RWPE2 (cell line): Measurements from ENCODE around the gene CHGA.

Experiments
- ATAC-seq: fragments of 200-7000 bp; cut with Tn5 transposase; 3 replicates; pipeline ENCODE4 v1.9.1; 2021; ENCODE audit warnings: low read depth
- DNase-seq: peaks from one replicate; pipeline ENCODE4 v3.0.0-alpha.2; 2020; ENCODE audit warnings: low spot score
- H3K27ac ChIP-seq: fragments of 450-650 bp; 2 replicates; pipeline ENCODE4 v1.5.1; 2017; ENCODE audit warnings: mild to moderate bottlenecking; ENCODE audit not compliant: poor library complexity, severe bottlenecking
- H3K27me3 ChIP-seq: fragments of 250-450 bp; sonication (Bioruptor Pico); 2 replicates; pipeline ENCODE4 v1.5.1; 2021; ENCODE audit warnings: mild to moderate bottlenecking, moderate library complexity; ENCODE audit not compliant: insufficient read depth, poor library complexity, severe bottlenecking
- H3K36me3 ChIP-seq: fragments of 250-450 bp; sonication (Bioruptor Pico); 2 replicates; pipeline ENCODE4 v1.5.1; 2020; ENCODE audit warnings: low read depth, mild to moderate bottlenecking, moderate library complexity
- H3K4me1 ChIP-seq: fragments of 250-450 bp; sonication (Bioruptor Pico); 2 replicates; pipeline ENCODE4 v1.5.1; 2021; ENCODE audit warnings: mild to moderate bottlenecking, moderate library complexity; ENCODE audit not compliant: insufficient read depth, poor library complexity, severe bottlenecking
- H3K4me3 ChIP-seq: fragments of 250-450 bp; sonication (Bioruptor Pico); 2 replicates; pipeline ENCODE4 v1.5.1; 2021; ENCODE audit warnings: mild to moderate bottlenecking, moderate library complexity; ENCODE audit not compliant: severe bottlenecking
- H3K9me3 ChIP-seq: fragments of 250-450 bp; sonication (Bioruptor Pico); 2 replicates; pipeline ENCODE4 v1.5.1; 2021; ENCODE audit warnings: mild to moderate bottlenecking, moderate library complexity; ENCODE audit not compliant: severe bottlenecking
- TF ChIP-seq, protein P1 (sequence below): fragments of 450-650 bp; IDR thresholded peaks from one replicate; pipeline ENCODE4 v1.5.1; 2017; ENCODE audit warnings: mild to moderate bottlenecking, moderate library complexity; ENCODE audit not compliant: poor library complexity, severe bottlenecking

CHGA gene

DNA sequence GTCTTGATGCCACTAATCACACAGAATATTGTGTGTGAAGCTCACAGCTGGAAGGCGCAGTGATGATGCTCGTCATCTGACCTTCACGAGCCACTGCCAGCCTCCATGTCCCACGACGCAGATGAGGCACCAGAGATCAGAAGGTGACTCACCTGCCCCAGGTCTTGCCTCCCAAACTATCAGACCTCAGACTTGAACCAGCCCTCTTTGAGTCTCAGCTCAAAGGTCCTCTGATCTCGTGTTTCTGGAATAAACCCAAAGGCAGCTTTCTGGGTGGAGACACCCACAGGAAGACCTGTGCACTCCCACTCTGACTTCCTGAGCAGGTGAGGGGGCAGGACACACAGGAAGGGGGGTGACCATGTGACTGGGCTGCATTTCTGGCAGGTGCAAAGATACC, 19.6 kb upstream of the CHGA start:
- Histone ChIP-seq H3K4me1 (no peaks in the 10 kb centered on the region), H3K36me3 (no peaks in the 10 kb centered on the region), H3K27me3 (peaks cover 26% of the 10 kb centered on the region), H3K9me3 (no peaks in the 10 kb centered on the region), H3K4me3 (no peak overlapping the region), H3K27ac (no peak overlapping the region)
- DNase-seq (no peak), ATAC-seq (no peak)
- TF ChIP-seq, protein P1, sequence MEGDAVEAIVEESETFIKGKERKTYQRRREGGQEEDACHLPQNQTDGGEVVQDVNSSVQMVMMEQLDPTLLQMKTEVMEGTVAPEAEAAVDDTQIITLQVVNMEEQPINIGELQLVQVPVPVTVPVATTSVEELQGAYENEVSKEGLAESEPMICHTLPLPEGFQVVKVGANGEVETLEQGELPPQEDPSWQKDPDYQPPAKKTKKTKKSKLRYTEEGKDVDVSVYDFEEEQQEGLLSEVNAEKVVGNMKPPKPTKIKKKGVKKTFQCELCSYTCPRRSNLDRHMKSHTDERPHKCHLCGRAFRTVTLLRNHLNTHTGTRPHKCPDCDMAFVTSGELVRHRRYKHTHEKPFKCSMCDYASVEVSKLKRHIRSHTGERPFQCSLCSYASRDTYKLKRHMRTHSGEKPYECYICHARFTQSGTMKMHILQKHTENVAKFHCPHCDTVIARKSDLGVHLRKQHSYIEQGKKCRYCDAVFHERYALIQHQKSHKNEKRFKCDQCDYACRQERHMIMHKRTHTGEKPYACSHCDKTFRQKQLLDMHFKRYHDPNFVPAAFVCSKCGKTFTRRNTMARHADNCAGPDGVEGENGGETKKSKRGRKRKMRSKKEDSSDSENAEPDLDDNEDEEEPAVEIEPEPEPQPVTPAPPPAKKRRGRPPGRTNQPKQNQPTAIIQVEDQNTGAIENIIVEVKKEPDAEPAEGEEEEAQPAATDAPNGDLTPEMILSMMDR: no peak

GRCh38 chr14:92905667-92906066, 17.3 kb upstream of the CHGA start:
- H3K9me3 ChIP-seq: no peaks in the 10 kb centered on the region
- H3K27ac ChIP-seq: no peak overlapping the region
- TF ChIP-seq, protein P1: no peak
- H3K36me3 ChIP-seq: no peaks in the 10 kb centered on the region
- no peak for ATAC-seq
- no peak overlapping the region for H3K4me3 ChIP-seq
- H3K4me1 ChIP-seq: no peaks in the 10 kb centered on the region
- H3K27me3 ChIP-seq: peaks cover 26% of the 10 kb centered on the region
- no peak for DNase-seq

GRCh38 chr14:92906420-92906819, 16.5 kb upstream of the CHGA start:
- ATAC-seq: no peak
- TF ChIP-seq, protein P1: no peak
- H3K4me3 ChIP-seq: no peak overlapping the region
- DNase-seq: no peak
- no peaks in the 10 kb centered on the region for H3K9me3 ChIP-seq
- no peak overlapping the region for H3K27ac ChIP-seq
- no peaks in the 10 kb centered on the region for H3K36me3 ChIP-seq
- peaks cover 26% of the 10 kb centered on the region for H3K27me3 ChIP-seq
- no peaks in the 10 kb centered on the region for H3K4me1 ChIP-seq

- no peak for ATAC-seq
- Histone ChIP-seq H3K27ac (no peak overlapping the region), H3K4me3 (no peak overlapping the region), H3K9me3 (no peaks in the 10 kb centered on the region), H3K4me1 (no peaks in the 10 kb centered on the region), H3K36me3 (no peaks in the 10 kb centered on the region), H3K27me3 (peaks cover 26% of the 10 kb centered on the region)
- DNase-seq: no peak
- TF ChIP-seq, protein P1: no peak
These were observed 16.1 kb upstream of the CHGA start for GRCh38 chr14:92906823-92907222.

DNA sequence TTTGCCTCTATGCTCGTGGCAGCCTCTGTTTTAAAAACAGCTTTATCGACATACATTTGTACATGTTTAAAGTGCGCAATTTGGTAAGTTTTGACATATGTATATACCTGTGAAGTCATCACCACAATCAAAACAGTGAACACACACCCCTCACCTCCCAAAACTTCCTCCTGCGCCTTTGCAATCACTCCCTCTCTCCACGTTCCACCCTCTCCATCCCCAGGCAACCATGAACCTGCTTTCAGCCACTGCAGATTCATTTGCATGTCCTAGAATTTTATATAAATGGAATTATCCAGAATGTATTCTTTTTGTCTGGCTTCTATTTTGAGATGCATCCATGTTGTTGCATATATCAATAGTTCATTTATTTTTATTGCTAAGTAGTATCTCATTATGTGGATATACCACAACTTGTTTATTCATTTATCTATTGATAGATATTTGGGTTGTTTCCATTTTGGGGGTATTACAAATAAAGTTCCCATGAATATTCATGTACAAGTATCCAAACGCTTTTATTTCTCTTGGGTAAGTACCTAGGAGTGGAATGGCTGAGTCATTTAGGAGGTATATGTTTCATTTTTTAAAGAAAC, 15.5 kb upstream of the CHGA start:
- DNase-seq (no peak), ATAC-seq (no peak)
- no peak overlapping the region for H3K4me3 ChIP-seq
- no peaks in the 10 kb centered on the region for H3K4me1 ChIP-seq
- H3K27me3 ChIP-seq: peaks cover 21% of the 10 kb centered on the region
- no peaks in the 10 kb centered on the region for H3K36me3 ChIP-seq
- TF ChIP-seq, protein P1: no peak
- H3K27ac ChIP-seq: no peak overlapping the region
- no peaks in the 10 kb centered on the region for H3K9me3 ChIP-seq
